Activated T-helper 1 cell treated with anti-CD3 and anti-CD28 coated beads, Interleukin-12 subunit alpha, Interleukin-12 subunit beta, Interleukin-2, Interleukin-4 antibody, amounts not matched to agents 30 ng/mL and 10 ng/mL and 1 ng/mL, durations not matched to agents 14 hours and 24 hours and 36 hours (primary cell): ENCODE data around the gene SRSF1. TPM values are rescaled to one million over a fixed set of nuclear protein-coding genes. Genes with fewer than 3 reads are reported as not detected.
A peak's percentile ranks its signal among the peaks of the same experiment; 100 is the strongest.

Experiments used
- DNase-seq: peaks from one replicate; pipeline ENCODE4 v3.0.0; 2021; ENCODE audit warnings: low spot score
- H3K27ac Mint-ChIP-seq: one replicate; pipeline ENCODE4 v1.8.0; 2021; ENCODE audit warnings: mild to moderate bottlenecking, mixed read lengths
- H3K27me3 Mint-ChIP-seq: one replicate; pipeline ENCODE4 v1.8.0; 2022; ENCODE audit warnings: mild to moderate bottlenecking, moderate library complexity, mixed read lengths; ENCODE audit not compliant: insufficient read depth
- H3K36me3 Mint-ChIP-seq: one replicate; pipeline ENCODE4 v1.8.0; 2021; ENCODE audit warnings: low read depth, mixed read lengths
- H3K4me1 Mint-ChIP-seq: one replicate; pipeline ENCODE4 v1.8.0; 2021; ENCODE audit warnings: low read depth, mixed read lengths
- H3K4me3 Mint-ChIP-seq: one replicate; pipeline ENCODE4 v1.8.0; 2021; ENCODE audit warnings: mild to moderate bottlenecking, moderate library complexity, mixed read lengths
- H3K9me3 Mint-ChIP-seq: one replicate; pipeline ENCODE4 v1.8.0; 2021; ENCODE audit warnings: mixed read lengths
- intact Hi-C: fragments of 100-400 bp; cut with micrococcal nuclease; formaldehyde crosslinking; loops from one replicate; pipeline ENCODE4 v1.15.1; 2024
- total RNA-seq: library from RNA; stranded (reverse); gene quantifications from 2 replicates; pipeline ENCODE4 v1.2.3, GENCODE V29; 2022

SRSF1 gene
- total RNA-seq, 1 donor from 2014 or later, result 491 TPM

- no peaks in the 10 kb centered on the region for H3K4me1 Mint-ChIP-seq
- H3K36me3 Mint-ChIP-seq, result no peaks in the 10 kb centered on the region
- intact Hi-C loops, result no loop called here
- H3K27ac Mint-ChIP-seq, result no peak overlapping the region
- H3K4me3 Mint-ChIP-seq, result no peak overlapping the region
- H3K9me3 Mint-ChIP-seq, result no peaks in the 10 kb centered on the region
- peaks cover 32% of the 10 kb centered on the region for H3K27me3 Mint-ChIP-seq
- no peak for DNase-seq
Observed at GRCh38 chr17:58043221-58044181, 36.5 kb upstream of the SRSF1 start.

GRCh38 chr17:58041161-58041560, 34.1 kb upstream of the SRSF1 start:
- no peaks in the 10 kb centered on the region for H3K4me1 Mint-ChIP-seq
- H3K27ac Mint-ChIP-seq, result no peak overlapping the region
- H3K36me3 Mint-ChIP-seq, result no peaks in the 10 kb centered on the region
- H3K4me3 Mint-ChIP-seq, result no peak overlapping the region
- no peaks in the 10 kb centered on the region for H3K9me3 Mint-ChIP-seq
- peaks cover 33% of the 10 kb centered on the region for H3K27me3 Mint-ChIP-seq
- intact Hi-C loops, result no loop called here
- DNase-seq, result no peak

GRCh38 chr17:58040386-58040785, 33.3 kb upstream of the SRSF1 start:
- H3K27me3 Mint-ChIP-seq, result peaks cover 28% of the 10 kb centered on the region

GRCh38 chr17:58039975-58040374, 32.9 kb upstream of the SRSF1 start:
- no peaks in the 10 kb centered on the region for H3K9me3 Mint-ChIP-seq
- H3K4me3 Mint-ChIP-seq, result no peak overlapping the region

More at GRCh38 chr17:58040386-58040785, 33.3 kb upstream of the SRSF1 start:
- DNase-seq, result no peak
- Mint-ChIP-seq H3K27ac (no peak overlapping the region), H3K4me1 (no peaks in the 10 kb centered on the region), H3K4me3 (no peak overlapping the region), H3K9me3 (no peaks in the 10 kb centered on the region), H3K36me3 (no peaks in the 10 kb centered on the region)
- intact Hi-C loops, result no loop called here

GRCh38 chr17:58032691-58033415, 25.8 kb upstream of the SRSF1 start:
- no peak overlapping the region for H3K27ac Mint-ChIP-seq
- no peak for DNase-seq

More at GRCh38 chr17:58039975-58040374, 32.9 kb upstream of the SRSF1 start:
- no peak for DNase-seq
- Mint-ChIP-seq H3K27ac (no peak overlapping the region), H3K36me3 (no peaks in the 10 kb centered on the region), H3K4me1 (no peaks in the 10 kb centered on the region), H3K27me3 (peaks cover 28% of the 10 kb centered on the region)
- intact Hi-C loops, result no loop called here

GRCh38 chr17:58028578-58028977, 21.5 kb upstream of the SRSF1 start:
- DNase-seq, result no peak
- Mint-ChIP-seq H3K36me3 (no peaks in the 10 kb centered on the region), H3K9me3 (no peaks in the 10 kb centered on the region), H3K27me3 (peaks cover 32% of the 10 kb centered on the region), H3K4me1 (no peaks in the 10 kb centered on the region), H3K4me3 (no peak overlapping the region), H3K27ac (no peak overlapping the region)
- intact Hi-C loops, result no loop called here

More at GRCh38 chr17:58032691-58033415, 25.8 kb upstream of the SRSF1 start:
- intact Hi-C loops, result no loop called here
- Mint-ChIP-seq H3K9me3 (no peaks in the 10 kb centered on the region), H3K27me3 (peaks cover 18% of the 10 kb centered on the region), H3K4me1 (no peaks in the 10 kb centered on the region), H3K36me3 (no peaks in the 10 kb centered on the region), H3K4me3 (no peak overlapping the region)

GRCh38 chr17:58020401-58020800, 13.4 kb upstream of the SRSF1 start:
- Mint-ChIP-seq H3K4me1 (no peaks in the 10 kb centered on the region), H3K4me3 (no peak overlapping the region), H3K27ac (no peak overlapping the region), H3K27me3 (peaks cover 24% of the 10 kb centered on the region), H3K36me3 (no peaks in the 10 kb centered on the region), H3K9me3 (no peaks in the 10 kb centered on the region)
- intact Hi-C loops, result no loop called here
- no peak for DNase-seq

- H3K4me3 Mint-ChIP-seq, result no peak overlapping the region
- intact Hi-C loops, result no loop called here
- no peaks in the 10 kb centered on the region for H3K9me3 Mint-ChIP-seq
- no peaks in the 10 kb centered on the region for H3K36me3 Mint-ChIP-seq
- DNase-seq, result no peak
- peaks cover 18% of the 10 kb centered on the region for H3K27me3 Mint-ChIP-seq
- no peak overlapping the region for H3K27ac Mint-ChIP-seq
- H3K4me1 Mint-ChIP-seq, result no peaks in the 10 kb centered on the region
Observed at GRCh38 chr17:58019521-58019920, 12.5 kb upstream of the SRSF1 start.

- H3K27ac Mint-ChIP-seq, result no peak overlapping the region
- H3K4me1 Mint-ChIP-seq, result no peaks in the 10 kb centered on the region
- peaks cover 16% of the 10 kb centered on the region for H3K27me3 Mint-ChIP-seq
- intact Hi-C loops, result no loop called here
- no peak overlapping the region for H3K4me3 Mint-ChIP-seq
- no peak for DNase-seq
- H3K36me3 Mint-ChIP-seq, result no peaks in the 10 kb centered on the region
- H3K9me3 Mint-ChIP-seq, result no peaks in the 10 kb centered on the region
Observed at GRCh38 chr17:58019039-58019438, 12.0 kb upstream of the SRSF1 start.

GRCh38 chr17:58010067-58010799, 3.2 kb upstream of the SRSF1 start:
- Mint-ChIP-seq H3K27me3 (no peaks in the 10 kb centered on the region), H3K4me3 (peak overlapping the region; percentile 26), H3K9me3 (no peaks in the 10 kb centered on the region), H3K27ac (no peak overlapping the region), H3K36me3 (peaks cover 22% of the 10 kb centered on the region), H3K4me1 (peaks cover 32% of the 10 kb centered on the region)
- DNase-seq, result no peak
- intact Hi-C loops, result no loop called here

- H3K36me3 Mint-ChIP-seq, result peaks cover 40% of the 10 kb centered on the region
- no peak for DNase-seq
- no peaks in the 10 kb centered on the region for H3K9me3 Mint-ChIP-seq
- no peaks in the 10 kb centered on the region for H3K27me3 Mint-ChIP-seq
- H3K4me3 Mint-ChIP-seq, result peak overlapping the region; percentile 99
- peaks cover 52% of the 10 kb centered on the region for H3K4me1 Mint-ChIP-seq
- intact Hi-C loops, result loop anchor here (1.0 to 10.0 kb wide), 13 partner anchors 20 to 1173 kb away; partner anchors contain the start of genes AKAP1, C17orf67, DGKE and MKS1
- H3K27ac Mint-ChIP-seq, result peak overlapping the region; percentile 99
Observed at GRCh38 chr17:58007781-58008706, 998 bp upstream of the SRSF1 start.

GRCh38 chr17:58006560-58006923, 504 bp downstream of the SRSF1 start:
- Mint-ChIP-seq H3K27ac (peak overlapping the region; percentile 99), H3K4me3 (peak overlapping the region; percentile 99), H3K9me3 (no peaks in the 10 kb centered on the region), H3K4me1 (peaks cover 67% of the 10 kb centered on the region), H3K36me3 (peaks cover 49% of the 10 kb centered on the region), H3K27me3 (no peaks in the 10 kb centered on the region)
- intact Hi-C loops, result loop anchor here (2.0 to 10.0 kb wide), 9 partner anchors 106 to 1172 kb away; partner anchors contain the start of genes C17orf67, DGKE, MKS1 and TRIM25
- DNase-seq, result peak; percentile 42
